ENCODE results near the gene CDYL2.

The CDYL2 gene

GRCh38 chr16:80618862-80619648 is 185.3 kb downstream of the CDYL2 start:
- DNase-seq = no peak

GRCh38 chr16:80616362-80616761 is 188.0 kb downstream of the CDYL2 start:
- no peak for DNase-seq

GRCh38 chr16:80615735-80616134 is 188.7 kb downstream of the CDYL2 start:
- DNase-seq = no peak

GRCh38 chr16:80614908-80615671 is 189.3 kb downstream of the CDYL2 start:
- DNase-seq = no peak

GRCh38 chr16:80612461-80613017 is 191.9 kb downstream of the CDYL2 start:
- DNase-seq = no peak

- no peak for DNase-seq
Measured at GRCh38 chr16:80611930-80612327, 192.5 kb downstream of the CDYL2 start.

GRCh38 chr16:80611171-80611929 is 193.0 kb downstream of the CDYL2 start:
- DNase-seq = no peak

- DNase-seq = no peak
Measured at GRCh38 chr16:80610481-80611156, 193.8 kb downstream of the CDYL2 start.

GRCh38 chr16:80608946-80609345 is 195.5 kb downstream of the CDYL2 start:
- DNase-seq = no peak

- no peak for DNase-seq
Measured at GRCh38 chr16:80607204-80607603, 197.2 kb downstream of the CDYL2 start.

- DNase-seq = no peak
Measured at GRCh38 chr16:80606221-80606766, 198.1 kb downstream of the CDYL2 start.

- no peak for DNase-seq
Measured at GRCh38 chr16:80604600-80605355, 199.6 kb downstream of the CDYL2 start.

- no peak for DNase-seq
Measured at GRCh38 chr16:80602894-80603293, 201.5 kb downstream of the CDYL2 start.

- DNase-seq = no peak
Measured at GRCh38 chr16:80601182-80601581, 203.2 kb downstream of the CDYL2 start.

- no peak for DNase-seq
Measured at GRCh38 chr16:80599466-80599865, 204.9 kb downstream of the CDYL2 start.

GRCh38 chr16:80596507-80597207 is 207.7 kb downstream of the CDYL2 start:
- DNase-seq = no peak

GRCh38 chr16:80594756-80595155 is 209.6 kb downstream of the CDYL2 start:
- no peak for DNase-seq

- DNase-seq = no peak
Measured at GRCh38 chr16:80592273-80592672, 212.1 kb downstream of the CDYL2 start.

- DNase-seq = no peak
Measured at GRCh38 chr16:80591071-80591915, 213.1 kb downstream of the CDYL2 start.

GRCh38 chr16:80587071-80587470 is 217.3 kb downstream of the CDYL2 start:
- no peak for DNase-seq

Data from SHP77 (cell line).